Upper lobe of right lung (tissue), 1 donor: ENCODE results near the gene KIF1A. TPM values are rescaled to one million over a fixed set of nuclear protein-coding genes. Genes with fewer than 3 reads are reported as not detected.
"Not testable (repeated sequence)": the region's sequence is repeated elsewhere in the genome, so short reads cannot be mapped to it uniquely, and the experiment has no call there.

Source experiments
- ATAC-seq: fragments of 200-7000 bp; cut with Tn5 transposase; one replicate; pipeline ENCODE4 v1.9.1; 2020; ENCODE audit warnings: mild to moderate bottlenecking, moderate library complexity
- DNase-seq: peaks from one replicate; pipeline ENCODE4 v3.0.0-alpha.2; 2020
- H3K27ac ChIP-seq: fragments of 200-600 bp; one replicate; pipeline ENCODE4 v1.8.0; 2022
- H3K27me3 ChIP-seq: fragments of 200-600 bp; one replicate; pipeline ENCODE4 v1.8.0; 2022; ENCODE audit warnings: mild to moderate bottlenecking
- H3K36me3 ChIP-seq: fragments of 200-600 bp; one replicate; pipeline ENCODE4 v1.8.0; 2022
- H3K4me1 ChIP-seq: fragments of 200-600 bp; one replicate; pipeline ENCODE4 v1.8.0; 2022
- H3K4me3 ChIP-seq: fragments of 200-600 bp; one replicate; pipeline ENCODE4 v1.8.0; 2022; ENCODE audit warnings: mild to moderate bottlenecking
- H3K9me3 ChIP-seq: fragments of 200-600 bp; one replicate; pipeline ENCODE4 v1.8.0; 2022
- intact Hi-C: fragments of 100-400 bp; cut with DNase I; formaldehyde crosslinking; loops from one replicate; pipeline ENCODE4 v1.11.0; 2022
- total RNA-seq: library from RNA; stranded (reverse); fragmentation: NEBNext Ultra II Directional; extraction: Animal tissue kit (Norgen Biotek cat#: 25700); gene quantifications from one replicate; pipeline ENCODE4 v1.2.1, GENCODE V29; 2021
- TF ChIP-seq, protein P1 (sequence below): fragments of 200-600 bp; IDR thresholded peaks from one replicate; pipeline ENCODE4 v1.8.0; 2022; ENCODE audit warnings: antibody characterized with exemption
- donor health status: DM: no; HTN: yes; CAD: no; lungs with severe emphysema.

The KIF1A gene
- total RNA-seq, 1 donor from 2014 or later, result 0.81 TPM

DNA sequence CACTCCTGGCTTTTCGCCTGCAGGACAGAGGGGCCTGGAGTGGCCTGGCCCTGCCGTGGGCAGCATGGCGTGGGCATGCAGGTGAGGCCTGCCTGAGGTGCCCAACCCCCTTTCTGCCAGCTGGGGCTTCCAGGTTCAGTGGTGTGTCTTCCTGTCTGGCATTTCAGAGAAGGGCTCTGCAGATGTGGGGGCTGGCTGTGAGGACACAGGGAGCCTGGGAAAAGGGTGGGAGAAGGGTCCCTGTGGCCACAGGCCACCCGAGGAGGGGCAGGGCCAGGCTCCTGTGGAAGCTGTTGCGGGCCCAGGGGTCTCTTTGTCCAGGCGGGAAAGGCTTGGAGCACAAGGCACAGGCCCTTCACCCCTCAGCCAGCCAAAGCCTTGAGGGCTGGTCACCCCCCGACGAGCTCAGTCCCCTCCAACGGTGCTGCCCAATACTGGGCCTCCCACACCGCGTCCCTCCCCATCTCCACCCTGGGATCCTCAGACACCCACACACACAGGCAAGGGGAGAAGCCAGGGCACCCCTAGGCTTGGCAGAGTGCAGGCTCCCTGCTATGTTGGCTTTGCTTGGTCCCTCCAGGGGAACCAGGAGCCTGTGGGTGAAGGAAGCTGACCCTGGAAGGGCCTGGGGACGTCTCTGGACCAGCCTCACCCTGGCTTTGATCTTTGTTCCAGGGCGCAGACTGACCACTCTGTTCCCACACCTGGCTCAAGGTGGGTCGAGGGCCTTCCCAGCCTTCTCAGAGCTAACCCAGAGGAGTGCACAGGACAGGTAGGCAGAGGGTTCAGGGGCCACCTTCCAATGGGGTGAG, 132.1 kb downstream of the KIF1A start:
- Histone ChIP-seq H3K4me1 (no peaks in the 10 kb centered on the region), H3K4me3 (no peak overlapping the region), H3K27ac (no peak overlapping the region), H3K9me3 (no peaks in the 10 kb centered on the region), H3K36me3 (no peaks in the 10 kb centered on the region), H3K27me3 (no peaks in the 10 kb centered on the region)
- ATAC-seq (no peak), DNase-seq (peak; percentile 60)
- intact Hi-C loops, result no loop called here
- TF ChIP-seq, protein P1, sequence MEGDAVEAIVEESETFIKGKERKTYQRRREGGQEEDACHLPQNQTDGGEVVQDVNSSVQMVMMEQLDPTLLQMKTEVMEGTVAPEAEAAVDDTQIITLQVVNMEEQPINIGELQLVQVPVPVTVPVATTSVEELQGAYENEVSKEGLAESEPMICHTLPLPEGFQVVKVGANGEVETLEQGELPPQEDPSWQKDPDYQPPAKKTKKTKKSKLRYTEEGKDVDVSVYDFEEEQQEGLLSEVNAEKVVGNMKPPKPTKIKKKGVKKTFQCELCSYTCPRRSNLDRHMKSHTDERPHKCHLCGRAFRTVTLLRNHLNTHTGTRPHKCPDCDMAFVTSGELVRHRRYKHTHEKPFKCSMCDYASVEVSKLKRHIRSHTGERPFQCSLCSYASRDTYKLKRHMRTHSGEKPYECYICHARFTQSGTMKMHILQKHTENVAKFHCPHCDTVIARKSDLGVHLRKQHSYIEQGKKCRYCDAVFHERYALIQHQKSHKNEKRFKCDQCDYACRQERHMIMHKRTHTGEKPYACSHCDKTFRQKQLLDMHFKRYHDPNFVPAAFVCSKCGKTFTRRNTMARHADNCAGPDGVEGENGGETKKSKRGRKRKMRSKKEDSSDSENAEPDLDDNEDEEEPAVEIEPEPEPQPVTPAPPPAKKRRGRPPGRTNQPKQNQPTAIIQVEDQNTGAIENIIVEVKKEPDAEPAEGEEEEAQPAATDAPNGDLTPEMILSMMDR, result no peak

DNA sequence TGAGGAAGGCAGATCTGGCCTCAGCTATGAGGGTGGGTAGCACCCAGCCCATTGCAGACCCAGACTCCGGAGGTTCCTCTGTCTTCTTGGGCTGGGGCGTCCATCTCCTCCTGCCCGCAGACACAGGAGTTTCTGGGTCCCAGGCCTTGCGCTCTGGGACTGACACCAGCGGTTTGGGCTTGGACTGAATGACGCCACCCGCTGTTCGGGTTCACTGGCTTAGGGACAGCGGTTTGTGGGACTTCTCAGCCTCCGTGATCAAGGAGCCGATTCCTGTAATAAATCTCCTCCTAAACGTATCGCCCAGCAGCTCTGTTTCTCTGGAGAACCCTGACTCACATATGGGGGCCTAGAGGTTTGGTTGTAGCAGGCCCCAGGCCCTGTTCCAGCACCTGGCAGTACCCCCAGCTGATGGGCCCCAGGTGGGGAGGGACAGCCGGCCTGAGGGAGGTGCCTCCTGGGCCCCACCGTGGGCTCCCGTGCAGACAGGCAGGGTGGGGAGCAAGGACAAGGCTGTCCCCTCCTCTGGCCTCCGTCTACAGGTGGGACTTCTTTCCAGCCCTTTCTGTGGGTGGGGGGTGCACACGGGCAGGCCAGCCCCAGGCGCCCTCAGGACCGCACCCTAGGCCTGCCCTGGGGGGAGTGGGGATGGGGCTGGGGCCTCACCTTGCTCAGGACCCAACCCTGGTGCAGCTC, 132.8 kb downstream of the KIF1A start:
- Histone ChIP-seq H3K27me3 (no peaks in the 10 kb centered on the region), H3K4me3 (no peak overlapping the region), H3K4me1 (no peaks in the 10 kb centered on the region), H3K36me3 (no peaks in the 10 kb centered on the region), H3K27ac (no peak overlapping the region), H3K9me3 (no peaks in the 10 kb centered on the region)
- ATAC-seq (no peak), DNase-seq (no peak)
- TF ChIP-seq, protein P1, result no peak
- intact Hi-C loops, result no loop called here

DNA sequence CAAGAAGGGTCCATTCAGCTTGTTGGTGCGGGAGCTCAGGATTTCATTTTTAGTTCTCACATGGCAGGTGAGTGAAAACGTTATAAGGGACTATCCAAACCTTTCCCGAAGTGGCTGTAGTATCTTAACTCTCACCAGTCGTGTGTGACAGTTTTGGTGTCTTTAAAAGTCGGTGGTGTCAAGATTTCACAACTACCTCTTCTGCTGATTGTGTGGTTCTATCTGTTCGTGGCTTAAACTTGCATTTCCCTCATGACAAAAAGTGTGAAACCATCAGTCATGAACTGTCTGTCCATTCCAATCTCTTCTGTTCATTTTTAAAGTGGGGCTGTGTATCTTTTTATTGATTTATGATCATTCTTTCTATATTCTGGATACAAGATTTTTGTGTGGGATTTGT, 133.6 kb downstream of the KIF1A start:
- ATAC-seq (no peak), DNase-seq (no peak)
- H3K4me3 ChIP-seq, result no peak overlapping the region
- no peaks in the 10 kb centered on the region for H3K9me3 ChIP-seq
- no peaks in the 10 kb centered on the region for H3K4me1 ChIP-seq
- intact Hi-C loops, result no loop called here
- H3K27me3 ChIP-seq, result no peaks in the 10 kb centered on the region
- TF ChIP-seq, protein P1, result no peak
- H3K27ac ChIP-seq, result no peak overlapping the region
- H3K36me3 ChIP-seq, result no peaks in the 10 kb centered on the region

DNA sequence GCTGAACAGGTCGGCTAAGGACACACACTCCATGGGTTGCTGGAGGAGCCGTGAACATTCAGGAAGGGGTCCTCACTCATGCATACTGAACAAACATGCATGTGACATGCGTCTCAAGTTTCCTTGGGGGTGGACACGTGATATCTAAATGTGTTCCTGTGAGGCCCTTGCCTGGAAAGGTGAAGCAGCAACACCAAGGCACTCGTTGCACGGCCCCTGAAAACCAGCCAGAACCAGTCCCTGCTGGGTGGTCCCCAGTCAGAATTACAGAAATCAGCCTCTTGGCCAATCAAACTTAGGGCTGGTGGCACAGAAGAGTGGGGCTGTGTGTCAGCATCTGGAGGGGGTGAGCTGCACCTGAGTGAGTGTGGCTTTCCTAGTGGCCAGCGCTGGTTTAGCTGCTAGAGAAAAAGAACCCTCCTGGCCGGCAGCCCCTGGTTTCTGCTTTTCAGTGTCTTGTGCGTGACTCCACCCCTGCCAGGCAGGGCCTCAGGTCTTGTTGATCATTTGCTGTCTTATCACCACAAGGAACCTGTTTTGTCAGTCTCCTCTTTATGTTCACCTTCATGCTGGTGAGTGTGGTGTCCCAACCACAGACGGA, 134.1 kb downstream of the KIF1A start:
- ATAC-seq (no peak), DNase-seq (peak; percentile 64)
- TF ChIP-seq, protein P1, result no peak
- Histone ChIP-seq H3K27me3 (no peaks in the 10 kb centered on the region), H3K4me3 (no peak overlapping the region), H3K27ac (no peak overlapping the region), H3K9me3 (no peaks in the 10 kb centered on the region), H3K4me1 (no peaks in the 10 kb centered on the region), H3K36me3 (no peaks in the 10 kb centered on the region)
- intact Hi-C loops, result no loop called here

DNA sequence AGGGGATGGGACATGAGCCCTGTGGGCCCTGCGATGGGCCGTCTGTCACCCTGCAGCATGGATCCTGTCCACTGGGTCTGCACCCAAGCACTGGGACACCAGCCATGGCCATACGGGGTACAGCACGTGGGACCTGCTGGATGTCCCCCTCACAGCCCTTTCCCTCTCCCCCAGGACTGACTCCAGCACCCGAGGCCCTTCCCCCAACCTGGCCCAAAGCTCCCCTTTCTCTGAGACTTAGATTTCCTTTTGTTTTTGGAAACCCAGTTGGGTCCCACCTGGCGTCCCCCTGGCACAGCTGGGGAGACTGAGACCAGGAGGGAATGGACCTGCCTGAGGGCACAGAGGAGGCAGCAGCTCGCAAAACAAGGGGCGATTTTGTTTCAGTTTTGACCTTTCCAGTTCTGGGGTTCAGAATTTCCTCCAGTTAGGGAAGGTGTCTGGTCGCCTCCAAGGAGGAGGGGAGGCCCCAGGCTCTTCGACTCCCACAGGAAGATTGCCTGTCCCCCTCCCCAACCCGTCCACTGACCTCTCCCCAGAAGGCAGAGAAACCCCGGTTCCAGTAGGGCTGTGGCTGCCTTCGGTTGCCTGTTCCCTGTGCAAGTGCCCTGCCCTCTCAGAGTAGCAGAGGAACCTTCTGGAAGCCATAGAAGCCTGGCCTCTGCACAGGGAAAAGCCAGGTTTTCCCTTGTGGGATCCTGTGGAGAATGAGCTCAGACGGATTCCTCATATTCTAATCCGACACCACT, 135.9 kb downstream of the KIF1A start:
- intact Hi-C loops, H3K4me3 ChIP-seq, H3K27me3 ChIP-seq, H3K9me3 ChIP-seq, H3K4me1 ChIP-seq, H3K27ac ChIP-seq, ATAC-seq, H3K36me3 ChIP-seq: not testable (repeated sequence)
- DNase-seq, result peak; percentile 49

DNA sequence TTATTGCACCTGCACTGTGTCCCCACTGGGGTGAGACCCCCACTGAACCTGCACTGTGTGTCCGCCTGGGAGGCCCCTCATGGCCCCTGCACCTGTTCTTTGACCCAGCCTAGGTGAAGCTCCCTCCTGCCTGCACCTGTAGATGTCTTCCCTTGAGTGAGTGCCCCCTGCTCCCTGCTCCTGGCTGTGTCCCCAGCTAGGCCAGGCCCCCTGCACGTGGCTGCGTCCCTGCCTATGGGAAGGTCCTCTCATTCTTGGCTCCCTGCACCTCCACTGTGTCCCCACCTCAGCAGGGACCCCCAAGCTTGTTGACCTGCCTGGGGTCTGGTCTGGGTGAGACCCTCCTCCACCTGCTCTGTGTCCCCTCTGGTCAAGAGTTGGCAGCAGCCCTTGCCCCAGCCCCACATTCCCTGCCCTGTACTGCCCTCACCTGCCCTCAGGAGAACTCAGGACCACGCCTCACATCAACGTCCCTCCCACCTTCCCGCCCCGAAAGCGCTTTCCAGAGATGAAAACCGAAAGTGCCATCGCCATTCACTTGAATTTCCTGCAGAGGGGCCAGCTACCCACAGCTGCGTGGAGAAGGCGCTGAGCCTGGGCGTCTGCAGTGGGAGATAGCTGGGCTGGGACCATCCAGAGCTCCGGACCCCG, 136.6 kb downstream of the KIF1A start:
- H3K27ac ChIP-seq, H3K4me1 ChIP-seq, H3K4me3 ChIP-seq, H3K27me3 ChIP-seq, DNase-seq, intact Hi-C loops, H3K36me3 ChIP-seq, ATAC-seq, H3K9me3 ChIP-seq: not testable (repeated sequence)

DNA sequence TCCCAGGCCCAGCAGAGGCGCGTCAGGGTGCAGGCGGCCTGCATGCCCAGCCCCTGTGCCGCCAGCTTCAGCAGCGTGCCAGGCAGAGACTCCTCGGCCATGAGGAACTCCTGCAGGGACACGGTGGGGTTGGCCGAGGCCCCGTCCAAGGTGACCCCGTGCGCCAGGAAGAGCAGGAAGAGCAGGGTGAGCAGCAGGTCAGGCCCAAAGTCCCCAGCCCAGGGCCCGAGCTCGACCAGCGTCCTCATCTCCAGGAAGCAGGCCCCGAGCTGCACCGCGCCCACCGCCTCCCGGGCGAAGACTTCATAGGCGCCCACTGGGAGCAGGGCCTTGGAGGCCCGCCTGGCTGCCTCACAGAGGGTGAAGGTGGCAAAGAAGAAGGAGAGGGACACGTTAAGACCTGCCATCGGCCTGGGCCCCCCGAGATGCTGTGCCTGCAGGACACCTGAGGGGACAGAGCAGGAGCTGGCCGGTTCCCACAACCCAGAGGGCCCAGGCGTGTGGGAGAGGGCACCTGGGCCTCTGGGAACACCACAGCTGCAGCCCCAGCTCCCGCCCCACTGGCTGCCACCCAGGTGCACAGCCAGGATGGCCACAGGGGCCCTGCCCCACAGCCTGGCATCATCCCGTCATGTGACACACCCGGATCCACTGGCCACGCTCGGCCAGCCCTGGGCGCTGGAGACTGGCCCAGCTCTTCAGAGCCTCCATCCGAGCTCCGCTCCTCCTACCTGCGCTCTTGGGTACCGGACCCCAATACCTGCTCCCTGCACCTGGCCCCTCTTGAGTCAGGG, 137.4 kb downstream of the KIF1A start, which contains the start of gene AQP12B:
Gene AQP12B, minus strand, starts transcription at position 455 of the 794 bp plus-strand sequence. Its CDS starts 48 bp downstream, at position 407.
- H3K4me3 ChIP-seq, H3K36me3 ChIP-seq, ATAC-seq, H3K27ac ChIP-seq, intact Hi-C loops, H3K27me3 ChIP-seq, H3K4me1 ChIP-seq, H3K9me3 ChIP-seq: not testable (repeated sequence)
- peak; percentile 57 for DNase-seq

DNA sequence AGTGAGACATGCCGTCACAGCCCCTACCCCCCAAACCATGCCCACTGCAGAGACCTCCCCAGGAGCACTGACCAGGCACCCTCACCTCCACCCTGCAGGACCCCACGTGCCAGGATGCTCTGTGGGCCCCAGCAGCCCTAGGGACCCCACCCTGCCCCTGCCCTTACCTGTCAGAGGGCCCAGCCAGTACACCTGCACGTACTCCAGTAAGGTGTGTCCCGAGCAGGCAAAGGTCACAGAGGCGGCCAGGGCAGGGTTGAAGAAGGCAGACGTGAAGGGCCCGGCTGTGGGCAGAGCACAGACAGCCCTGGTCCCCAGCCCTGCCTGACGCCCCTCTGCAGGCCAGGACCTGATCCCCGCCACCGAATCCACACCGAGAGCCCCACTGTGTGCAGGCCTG, 139.8 kb downstream of the KIF1A start:
- intact Hi-C loops, ATAC-seq, H3K4me3 ChIP-seq, H3K9me3 ChIP-seq, H3K36me3 ChIP-seq, H3K27me3 ChIP-seq, H3K4me1 ChIP-seq, DNase-seq, H3K27ac ChIP-seq: not testable (repeated sequence)
